SKM-1 (cell line): ENCODE results near the gene C2CD4A.

Experiments used
- DNase-seq: peaks from one replicate; lab custom pipeline; 2025; ENCODE audit not compliant: unreplicated experiment; lab: John Stamatoyannopoulos, UW

The C2CD4A gene

DNA sequence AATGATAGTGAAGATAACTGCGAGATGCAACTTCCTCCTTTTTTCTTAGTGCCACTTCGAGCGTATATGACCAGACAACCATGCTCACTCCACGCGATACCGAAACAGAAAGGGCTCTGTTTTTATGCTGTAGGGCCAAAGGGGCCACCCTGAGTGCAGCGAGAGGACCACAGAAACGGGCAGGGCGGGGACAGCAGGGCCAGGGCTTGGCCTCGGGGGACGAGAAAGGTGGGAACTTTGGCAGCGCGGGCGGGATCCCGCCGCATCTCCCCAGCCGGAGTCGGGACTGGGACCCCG is 7.0 kb upstream of the C2CD4A start:
- peak; percentile 64 for DNase-seq

DNA sequence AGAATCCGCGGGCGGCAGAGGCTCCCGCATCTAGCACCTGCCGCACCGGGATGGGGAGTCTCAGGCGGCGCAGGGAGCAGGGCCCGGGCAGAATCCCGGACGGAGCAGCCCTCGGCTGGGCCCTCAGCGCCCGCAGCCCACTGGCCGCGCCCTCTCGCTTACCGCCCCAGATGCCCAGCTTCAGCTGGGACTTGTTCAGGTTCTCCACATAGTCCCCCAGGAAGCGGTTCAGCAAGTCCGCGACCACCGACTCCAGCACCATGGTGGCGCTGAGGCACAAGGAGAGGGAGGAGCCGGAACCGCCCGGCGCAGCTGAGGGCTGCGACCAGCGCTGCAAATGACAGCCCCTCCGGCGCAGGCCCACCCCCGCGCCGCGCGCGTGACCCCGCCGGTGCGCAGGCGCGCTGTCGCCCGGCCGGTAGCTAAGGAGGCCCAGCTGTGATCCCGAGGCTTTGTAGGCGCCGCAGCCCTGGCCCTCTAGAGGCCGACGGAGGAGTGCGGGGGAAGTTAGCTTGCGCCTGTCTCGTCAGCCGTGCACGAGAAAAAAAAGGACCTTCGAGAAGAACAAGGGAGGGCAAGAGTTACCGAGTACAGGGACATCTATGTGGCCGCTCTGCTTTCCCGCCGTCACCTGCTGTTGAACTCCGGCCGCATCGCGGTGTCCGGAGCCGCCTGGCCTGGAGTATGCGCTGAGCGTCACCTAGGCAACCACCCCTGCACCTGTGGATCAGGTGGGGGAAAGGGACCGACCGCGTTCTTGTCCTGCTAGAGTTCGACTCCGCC is 6.5 kb upstream of the C2CD4A start, which contains the start of gene VPS13C:
Gene VPS13C, minus strand, starts transcription at position 335 of the 783 bp plus-strand sequence. Its CDS starts 73 bp downstream, at position 262.
- peak; percentile 92 for DNase-seq

DNA sequence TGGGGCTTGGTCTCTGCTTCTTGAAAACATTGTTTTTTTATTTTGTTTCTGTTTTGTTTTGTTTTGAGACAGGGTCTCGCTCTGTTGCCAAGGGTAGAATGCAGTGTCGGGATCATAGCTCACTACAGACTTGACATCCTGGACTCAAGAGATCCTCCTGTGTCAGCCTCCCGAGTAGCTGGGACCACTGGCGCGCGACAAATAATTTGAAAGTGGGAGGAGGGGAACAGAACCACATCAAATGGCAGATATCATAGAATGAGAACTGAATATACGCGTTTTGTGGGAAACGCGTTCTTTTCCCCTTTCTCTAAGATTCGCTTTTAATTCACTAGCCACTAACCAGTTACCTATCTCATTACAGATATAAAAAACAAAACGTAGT is 5.9 kb upstream of the C2CD4A start:
- DNase-seq: no peak

DNA sequence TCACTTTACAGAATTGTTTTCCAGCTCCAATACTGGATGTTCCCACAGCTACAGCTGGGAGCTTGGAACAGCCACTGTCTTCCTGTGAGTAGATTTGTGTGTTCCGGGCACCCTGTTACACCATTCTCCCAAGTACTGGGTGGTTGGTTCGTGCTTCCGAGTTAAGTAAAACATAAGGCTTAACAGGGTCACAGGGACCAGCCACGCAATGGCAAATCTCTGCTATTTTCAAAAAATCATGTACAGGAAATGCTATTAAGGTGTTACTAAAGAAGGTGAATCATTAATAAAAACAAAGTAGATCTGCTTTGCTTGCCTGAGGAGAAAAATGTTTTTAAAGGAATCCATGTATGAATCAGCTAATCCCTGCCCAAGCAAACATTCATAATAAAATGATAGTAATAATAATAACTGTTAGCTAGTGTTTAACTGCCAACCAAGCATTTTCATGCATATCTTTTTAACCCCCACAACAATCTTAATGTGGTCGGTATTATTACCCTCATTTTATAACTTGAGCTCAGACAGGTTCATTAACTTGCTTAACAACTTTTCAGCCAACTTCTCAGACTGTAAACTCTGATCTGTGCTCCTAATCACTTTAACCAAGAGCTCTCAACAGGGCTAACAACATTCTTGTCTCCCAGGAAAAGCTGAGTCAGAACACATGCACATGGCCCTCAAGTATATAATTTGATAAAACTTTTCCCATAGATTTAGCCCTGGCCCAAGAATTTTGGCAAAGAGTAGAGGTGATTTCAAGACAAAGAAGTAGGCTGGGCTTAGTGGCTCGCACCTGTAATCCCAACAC is 2.7 kb upstream of the C2CD4A start:
- no peak for DNase-seq

DNA sequence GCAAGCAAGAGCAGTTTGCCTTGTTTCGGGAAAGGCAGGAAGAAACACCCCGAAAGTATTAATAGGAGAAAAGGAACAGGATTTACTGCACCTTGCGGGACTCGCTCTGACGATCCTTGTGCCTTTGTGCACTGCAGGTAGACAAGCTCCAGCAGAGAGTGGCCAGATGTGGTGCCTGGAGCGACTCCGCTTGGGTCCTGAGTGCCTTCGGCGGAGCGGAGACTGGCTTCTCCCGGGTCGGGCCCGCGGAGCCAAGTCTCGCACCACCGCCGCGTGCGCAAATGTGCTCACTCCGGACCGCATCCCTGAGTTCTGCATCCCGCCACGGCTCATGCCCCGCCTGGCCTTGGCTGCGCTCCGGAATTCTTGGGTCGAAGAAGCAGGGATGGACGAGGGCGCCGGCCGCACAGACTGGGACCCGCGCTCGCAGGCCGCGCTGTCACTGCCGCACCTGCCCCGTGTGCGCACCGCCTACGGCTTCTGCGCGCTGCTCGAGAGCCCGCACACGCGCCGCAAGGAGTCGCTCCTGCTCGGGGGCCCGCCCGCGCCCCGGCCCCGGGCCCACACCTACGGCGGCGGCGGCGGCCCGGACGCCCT is 769 bp downstream of the C2CD4A start:
- DNase-seq: no peak

DNA sequence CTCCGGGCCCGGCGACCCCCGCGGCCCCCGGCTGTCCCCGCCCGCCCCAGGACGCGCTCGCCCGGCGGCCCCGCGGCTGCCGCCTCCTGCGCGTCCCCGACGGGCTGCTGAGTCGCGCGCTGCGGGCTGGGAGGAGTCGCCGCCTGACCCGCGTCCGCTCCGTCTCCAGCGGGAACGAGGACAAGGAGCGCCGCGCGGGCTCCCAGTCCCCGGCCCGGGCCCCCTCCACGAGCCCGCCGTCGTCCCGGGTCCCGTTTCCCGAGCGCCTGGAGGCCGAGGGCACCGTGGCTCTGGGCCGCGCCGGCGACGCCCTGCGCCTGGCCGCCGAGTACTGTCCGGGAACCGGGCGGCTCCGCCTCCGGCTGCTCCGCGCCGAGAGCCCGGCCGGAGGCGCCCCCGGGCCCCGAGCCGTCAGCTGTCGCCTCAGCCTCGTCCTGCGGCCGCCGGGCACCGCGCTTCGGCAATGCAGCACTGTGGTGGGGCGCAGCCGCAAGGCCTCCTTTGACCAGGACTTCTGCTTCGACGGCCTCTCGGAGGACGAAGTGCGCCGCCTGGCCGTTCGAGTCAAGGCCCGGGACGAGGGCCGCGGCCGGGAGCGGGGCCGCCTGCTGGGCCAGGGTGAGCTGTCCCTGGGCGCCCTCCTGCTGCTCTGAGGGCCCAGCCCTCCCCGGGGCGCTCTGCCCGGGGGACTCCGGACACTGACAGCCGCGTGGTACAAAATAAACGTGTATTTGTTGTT is 1.5 kb downstream of the C2CD4A start:
- no peak for DNase-seq

DNA sequence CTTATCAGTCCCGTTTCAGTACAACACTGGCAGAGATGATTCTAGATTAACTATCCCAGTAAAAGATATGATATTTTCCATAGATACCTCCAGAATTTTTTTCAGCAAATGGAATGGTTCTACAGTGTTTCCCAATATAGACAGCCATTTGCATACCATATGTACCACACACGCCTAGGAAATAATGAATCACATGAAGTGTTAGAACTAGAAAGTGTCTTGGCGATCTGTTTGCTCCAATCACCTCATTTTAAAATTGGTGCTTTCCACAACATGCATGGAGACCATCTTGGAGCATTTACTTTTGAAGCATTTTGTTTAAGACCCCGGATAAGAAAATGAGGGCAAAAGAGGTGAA is 2.0 kb downstream of the C2CD4A start:
- DNase-seq: no peak

DNA sequence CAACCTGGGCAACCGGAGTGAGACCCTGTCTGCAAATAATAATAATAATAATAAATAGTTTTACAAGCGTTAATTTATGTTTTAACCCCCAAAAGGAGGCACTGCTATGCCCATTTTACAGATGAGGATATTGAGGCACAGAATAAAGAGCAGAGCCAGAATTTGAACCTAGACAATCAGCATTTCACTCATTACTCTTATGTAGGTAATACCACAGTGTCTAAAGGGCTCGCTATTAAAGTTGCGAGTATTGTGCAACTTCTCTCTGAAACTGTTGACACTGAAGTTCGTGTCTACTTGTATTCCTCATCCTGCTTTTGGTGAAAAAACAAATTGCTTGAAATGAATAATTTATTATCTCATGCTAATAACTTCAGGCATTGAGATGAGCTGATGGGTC is 2.8 kb downstream of the C2CD4A start:
- no peak for DNase-seq

DNA sequence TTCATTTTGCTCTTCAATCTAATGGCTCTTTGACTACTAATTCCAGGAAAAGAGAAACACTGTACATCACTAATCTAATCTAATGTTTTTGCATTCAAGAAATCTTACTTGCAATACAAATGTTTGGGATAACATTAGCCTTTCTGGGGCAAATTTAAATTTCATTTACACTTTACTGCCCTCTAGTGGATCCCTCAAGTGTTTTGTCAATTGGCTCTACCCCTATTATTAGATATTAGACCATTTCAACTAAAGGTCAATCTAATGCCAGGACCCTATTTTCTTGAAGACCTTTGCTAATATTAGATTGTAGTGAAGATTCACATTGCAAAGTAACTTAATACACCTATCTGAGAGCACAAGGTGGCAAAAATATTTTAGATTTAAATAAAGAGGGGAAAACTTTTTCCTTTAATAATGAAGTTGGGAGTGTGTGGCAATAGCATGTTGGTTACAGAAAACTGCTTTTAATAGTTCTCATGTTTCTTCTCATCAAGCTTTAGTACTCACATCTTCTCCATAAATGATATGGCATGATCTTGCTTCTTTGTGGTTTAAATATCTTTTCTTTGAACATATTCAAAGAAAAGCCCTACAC is 5.0 kb downstream of the C2CD4A start:
- DNase-seq: no peak

DNA sequence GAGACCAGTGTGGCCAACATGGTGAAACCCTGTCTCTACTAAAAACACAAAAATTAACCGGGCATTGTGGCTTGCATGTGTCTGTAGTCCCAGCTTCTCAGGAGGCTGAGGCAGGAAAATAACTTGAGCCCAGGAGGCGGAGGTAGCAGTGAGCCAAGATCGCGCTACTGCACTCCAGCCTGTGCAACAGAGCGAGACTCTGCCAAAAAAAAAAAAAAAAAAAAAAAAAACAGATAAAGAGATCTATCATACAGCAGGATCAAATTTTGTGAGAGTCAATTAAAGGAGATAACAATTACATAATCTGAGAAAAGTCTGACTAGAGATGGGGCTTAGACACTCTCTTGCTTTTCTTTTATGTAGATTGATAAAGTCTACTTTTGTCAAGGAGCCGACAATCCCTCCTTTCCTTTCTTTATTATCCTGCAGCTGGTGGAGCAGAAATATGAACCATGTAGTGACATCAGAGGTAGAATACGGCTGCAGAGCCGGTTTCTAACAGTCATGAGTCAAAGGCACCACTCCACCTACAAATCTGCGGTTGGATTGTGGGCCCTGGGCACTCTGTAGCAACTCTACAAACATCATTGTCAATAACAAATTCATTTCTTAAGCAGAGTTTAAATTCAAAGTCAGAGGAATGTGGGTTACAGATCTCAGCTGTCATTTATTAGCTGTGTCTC is 9.0 kb downstream of the C2CD4A start:
- no peak for DNase-seq

DNA sequence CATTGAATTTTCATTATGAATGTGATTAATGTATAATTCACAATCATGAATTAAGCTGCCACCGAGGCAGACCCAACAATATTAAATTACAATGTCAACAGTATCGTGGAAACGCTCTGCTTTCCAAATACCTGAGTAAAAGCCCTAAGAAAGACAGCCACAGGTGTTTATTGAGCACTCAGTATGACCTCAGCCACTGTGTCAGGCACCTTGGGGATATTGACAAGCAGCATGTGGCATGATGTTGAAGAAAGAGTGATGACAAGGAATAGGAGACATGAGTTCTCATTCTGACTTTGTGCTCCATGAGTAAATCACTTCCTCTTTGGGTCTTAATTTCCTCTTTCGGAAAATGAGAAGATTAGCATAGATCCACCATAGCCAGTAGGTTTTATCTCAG is 12.8 kb downstream of the C2CD4A start:
- no peak for DNase-seq

DNA sequence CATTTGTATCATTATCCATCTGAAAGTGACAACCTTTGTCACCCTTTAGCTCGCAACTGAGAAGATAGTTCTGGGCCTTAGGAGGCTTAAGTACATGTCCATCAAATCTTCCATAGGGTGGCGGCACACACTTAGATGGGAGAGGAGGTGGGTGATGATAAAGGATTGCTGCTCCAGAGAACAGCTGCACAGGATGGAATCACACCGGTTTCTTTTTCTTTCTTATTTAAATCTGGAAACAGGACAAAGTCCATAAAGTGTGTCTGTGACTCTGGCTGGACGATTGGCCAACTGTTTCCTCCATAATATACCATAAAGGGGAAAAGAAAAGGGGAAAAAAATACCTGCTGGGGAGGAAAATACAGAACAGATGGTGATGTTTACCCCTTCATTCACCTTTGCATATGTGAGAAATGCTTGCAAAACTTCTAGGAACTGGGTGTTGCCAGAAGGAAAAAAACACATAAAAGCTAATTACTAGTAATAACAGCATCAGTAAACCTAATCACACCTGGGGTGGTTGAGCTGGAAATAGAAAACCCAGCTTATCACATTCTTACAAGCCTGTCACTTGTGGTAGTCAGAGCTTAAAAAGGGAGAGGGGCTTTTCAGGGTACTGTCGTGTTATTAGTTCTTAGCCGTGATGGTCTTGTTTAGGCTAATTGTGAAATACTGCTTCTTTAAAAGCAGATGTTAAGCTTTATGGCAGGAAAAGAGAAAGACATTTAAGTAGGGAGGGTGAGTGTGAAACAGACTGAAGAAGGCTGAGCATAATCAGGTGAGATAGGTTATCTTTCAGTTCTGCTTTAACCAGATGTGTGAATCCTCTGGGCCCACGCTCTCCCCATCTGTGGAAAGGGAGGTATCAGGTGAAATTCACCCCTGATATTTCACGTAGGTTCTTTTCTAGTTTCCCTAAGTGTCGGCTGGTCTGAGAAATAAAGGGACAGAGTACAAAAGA is 16.7 kb downstream of the C2CD4A start:
- no peak for DNase-seq

DNA sequence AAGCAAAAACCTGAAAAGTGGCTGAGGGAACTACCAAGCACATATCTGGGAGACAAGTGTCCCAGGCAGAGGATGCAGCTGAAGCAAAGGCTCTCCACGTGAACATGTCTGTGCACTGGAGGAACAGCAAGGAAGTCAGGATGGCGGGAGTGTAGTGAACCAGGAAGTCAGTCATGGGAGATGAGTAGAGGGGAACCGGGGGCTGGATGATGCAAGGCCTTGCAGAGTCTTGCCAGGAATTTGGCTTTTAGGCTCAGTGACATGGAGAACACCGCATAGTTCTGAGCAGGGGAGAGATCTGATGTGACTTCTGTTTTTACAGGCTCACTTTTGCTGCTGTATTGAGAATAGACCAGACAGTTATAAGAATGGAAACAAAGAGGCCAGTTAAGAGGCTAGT is 19.0 kb downstream of the C2CD4A start:
- DNase-seq: no peak

DNA sequence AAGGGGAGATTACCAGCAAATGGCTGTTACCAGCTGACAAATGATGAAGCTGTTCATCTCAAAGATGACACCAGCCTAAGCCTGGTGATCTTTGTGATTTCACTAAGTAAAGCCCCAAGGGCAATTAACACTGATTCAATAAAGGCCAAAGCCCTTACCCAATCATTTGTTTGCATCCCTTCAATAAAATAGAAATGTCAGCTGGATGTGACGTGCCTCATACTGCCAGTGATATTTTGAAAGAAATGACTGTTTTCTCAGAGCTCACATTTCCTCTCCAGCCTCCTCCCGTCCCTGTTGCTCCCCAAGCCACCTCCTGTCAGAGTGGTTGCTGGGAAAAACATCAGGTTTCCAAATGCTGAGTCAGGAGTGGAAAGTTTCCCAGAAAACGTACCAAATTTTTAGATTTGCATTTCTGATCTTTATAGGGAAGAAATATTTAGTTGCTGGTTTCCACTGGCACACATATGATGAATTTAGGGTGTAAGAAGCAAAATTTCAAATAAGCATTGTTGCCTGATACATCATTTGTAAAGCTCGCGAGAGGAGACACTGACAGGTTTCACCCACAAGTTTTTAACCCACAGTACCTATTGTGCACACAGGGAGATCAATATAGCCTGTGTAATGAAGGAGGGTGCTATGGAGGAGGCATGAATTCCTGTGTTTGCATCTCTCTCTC is 21.0 kb downstream of the C2CD4A start:
- DNase-seq: no peak

DNA sequence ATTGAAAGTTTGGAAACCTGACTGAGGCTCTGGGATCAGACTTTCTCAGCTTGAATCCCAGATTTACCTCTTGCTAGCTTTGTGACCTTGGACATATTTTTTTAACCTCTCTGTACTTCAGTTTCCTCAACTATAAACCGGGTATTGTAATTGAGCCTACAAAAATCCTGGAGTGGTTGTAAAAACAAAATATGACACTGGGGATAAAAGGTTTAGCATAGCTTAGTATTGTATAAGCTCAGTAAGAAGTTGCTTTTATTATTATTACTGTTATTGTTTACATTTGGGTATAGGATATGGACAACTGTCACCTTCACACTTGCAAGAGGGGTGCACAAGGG is 21.5 kb downstream of the C2CD4A start:
- DNase-seq: no peak

DNA sequence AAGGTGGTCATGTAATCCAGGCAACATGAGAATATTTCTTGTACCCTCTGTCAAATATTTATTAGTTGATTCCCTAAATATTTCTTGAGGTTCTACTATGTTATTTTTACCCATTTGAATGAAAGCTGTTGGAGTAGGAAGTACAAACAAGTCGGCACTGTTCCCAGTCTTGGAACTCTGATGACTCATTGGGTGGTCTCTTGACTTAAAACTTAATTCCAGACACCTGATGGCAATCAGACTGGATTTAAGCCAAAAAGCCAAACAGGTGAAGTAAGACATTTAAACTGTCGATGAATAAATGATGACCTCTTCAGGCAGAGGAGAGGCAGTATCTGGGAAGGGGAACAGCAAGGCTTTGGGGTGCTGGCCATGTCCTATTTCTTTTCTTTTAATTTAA is 22.8 kb downstream of the C2CD4A start:
- DNase-seq: no peak

DNA sequence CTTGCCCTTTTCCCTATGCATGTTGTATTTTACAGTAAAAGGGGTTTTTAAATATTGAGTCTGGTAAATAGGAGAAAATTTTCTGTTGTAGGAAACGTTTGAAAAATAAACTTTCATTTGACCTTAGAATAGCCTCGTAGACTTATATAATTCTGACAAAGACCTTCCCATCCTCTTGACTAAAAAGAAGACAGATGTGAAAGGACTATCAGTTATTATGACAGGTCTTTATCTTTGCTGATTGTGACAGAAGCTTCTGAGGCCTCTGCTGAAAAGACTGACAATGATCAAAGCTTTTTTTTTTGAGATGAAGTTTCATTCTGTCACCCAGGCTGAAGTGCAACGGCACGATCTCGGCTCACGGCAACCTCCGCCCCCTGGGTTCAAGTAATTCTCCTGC is 24.2 kb downstream of the C2CD4A start:
- no peak for DNase-seq

DNA sequence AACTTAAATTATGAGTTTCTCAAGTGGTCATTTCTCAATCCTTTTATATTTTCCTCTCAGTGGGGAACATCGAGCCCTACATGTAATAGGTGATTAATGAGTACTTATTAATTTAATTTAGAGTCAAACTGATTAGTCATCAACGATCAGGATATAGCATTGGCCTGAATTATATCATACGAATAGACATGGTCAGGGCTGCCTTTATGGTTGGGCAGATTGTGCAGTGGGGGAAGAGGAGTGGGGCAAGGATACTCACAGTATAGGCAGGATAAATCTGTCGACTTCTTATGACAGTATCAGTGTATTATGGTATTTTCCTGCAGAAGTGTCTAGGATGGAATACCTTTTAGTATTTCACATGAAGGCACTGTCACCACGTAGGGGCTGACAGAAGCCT is 27.0 kb downstream of the C2CD4A start:
- DNase-seq: no peak

DNA sequence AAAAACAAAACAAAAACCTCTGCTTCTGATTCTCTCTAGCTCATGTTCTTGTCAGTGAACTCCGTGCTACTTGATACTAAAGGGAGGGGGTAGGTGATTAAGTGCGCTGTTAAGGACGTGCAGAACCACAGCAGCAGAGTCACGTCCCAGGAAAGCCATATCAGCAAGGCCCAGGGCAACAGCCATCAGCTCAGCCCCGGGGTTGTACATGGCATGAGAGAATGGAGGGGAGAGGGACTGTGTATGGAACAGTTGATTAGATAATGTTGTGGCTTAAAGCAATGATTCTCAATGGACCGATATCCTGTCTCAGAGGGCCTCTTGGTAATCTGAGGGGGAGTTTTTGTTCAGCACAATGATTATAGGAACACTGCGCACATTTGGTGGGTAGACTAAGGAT is 27.6 kb downstream of the C2CD4A start:
- DNase-seq: no peak
